GM21390 (cell line): ENCODE data around the gene ARG2.
A peak's percentile ranks its signal among the peaks of the same experiment; 100 is the strongest.

Source experiments
- ATAC-seq: cut with Tn5 transposase; IDR thresholded peaks from one replicate; pipeline ENCODE4 v1.9.1; 2021; ENCODE audit not compliant: unreplicated experiment

Gene ARG2

GRCh38 chr14:67619446-67620216, at the start of gene ARG2:
TSS of gene ARG2 (plus strand) at chr14:67619920. CDS start at chr14:67619978, 58 bp downstream.
- peak; percentile 93 for ATAC-seq

- ATAC-seq = no peak
These were observed 49.3 kb upstream of the ARG2 start for GRCh38 chr14:67570453-67570852.

DNA sequence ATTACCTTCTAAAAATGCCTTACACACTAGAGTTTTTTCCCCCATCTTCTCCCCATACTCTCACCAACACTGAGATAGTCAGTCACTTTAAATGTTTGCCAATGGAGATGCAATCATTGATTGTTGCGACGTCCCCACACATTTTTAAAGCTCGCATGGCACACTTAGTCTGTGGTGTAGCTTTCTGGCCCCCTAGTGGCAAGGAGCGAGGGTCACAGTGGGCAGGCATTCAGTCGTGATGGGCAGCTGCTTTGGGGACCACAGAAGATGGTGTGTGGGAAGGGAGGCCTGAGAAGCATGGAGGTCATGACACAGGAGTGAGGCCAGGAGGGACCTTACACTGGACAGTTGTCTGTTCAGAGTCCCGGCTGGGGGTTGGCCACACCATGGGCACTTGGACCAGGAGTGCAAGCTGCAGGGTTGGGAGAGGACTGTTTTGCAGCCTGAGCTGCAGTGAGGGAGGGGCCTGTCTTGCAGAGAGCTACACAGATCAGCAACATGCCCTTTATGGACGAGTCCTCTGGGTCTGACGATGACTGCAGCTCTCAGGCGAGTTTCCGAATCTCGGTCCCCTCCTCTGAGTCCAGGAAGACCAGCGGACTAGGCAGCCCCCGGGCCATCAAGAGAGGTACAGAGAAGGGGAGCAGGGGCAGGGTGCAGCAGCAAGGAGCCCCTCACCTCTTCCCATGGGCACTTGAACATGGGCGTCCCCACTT, 48.3 kb upstream of the ARG2 start:
- ATAC-seq = peak; percentile 55

DNA sequence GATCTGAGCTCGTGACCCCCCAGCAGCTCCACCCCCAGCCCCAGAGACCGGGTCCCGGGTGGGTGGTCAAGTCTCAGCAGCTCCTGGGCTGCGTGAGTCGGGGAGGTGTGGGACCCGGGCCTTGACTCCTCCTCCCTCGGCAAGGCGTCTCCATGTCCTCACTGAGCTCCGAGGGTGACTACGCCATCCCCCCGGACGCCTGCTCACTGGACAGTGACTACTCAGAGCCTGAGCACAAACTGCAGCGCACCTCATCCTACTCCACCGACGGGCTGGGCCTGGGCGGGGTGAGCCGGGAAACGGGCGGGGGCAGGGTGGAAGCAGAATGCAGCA, 47.8 kb upstream of the ARG2 start:
- no peak for ATAC-seq

GRCh38 chr14:67572608-67573007, 47.1 kb upstream of the ARG2 start:
- ATAC-seq = no peak

- ATAC-seq = no peak
These were observed 46.3 kb upstream of the ARG2 start for GRCh38 chr14:67573228-67574010.

- no peak for ATAC-seq
These were observed 45.6 kb upstream of the ARG2 start for GRCh38 chr14:67574156-67574555.

GRCh38 chr14:67574806-67575205, 44.9 kb upstream of the ARG2 start:
- ATAC-seq = no peak

DNA sequence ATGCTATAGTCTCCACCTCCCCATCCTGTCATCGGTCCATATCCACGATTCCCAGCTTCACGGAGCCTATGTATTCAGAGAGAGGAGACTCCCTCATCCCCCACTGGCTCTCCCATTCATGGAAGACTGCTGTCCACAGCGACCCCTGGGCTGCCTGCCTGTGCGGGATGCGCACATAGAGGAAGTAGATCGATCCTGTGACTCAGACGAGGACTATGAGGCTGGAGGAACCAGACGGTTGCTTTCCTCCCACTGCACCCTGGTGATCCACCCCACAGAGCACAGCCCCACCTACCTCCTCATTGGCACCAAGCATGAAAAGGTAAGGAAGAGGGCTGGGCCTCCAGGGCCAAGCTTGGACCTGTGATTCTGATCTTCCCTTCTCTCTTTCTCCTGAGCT, 44.0 kb upstream of the ARG2 start:
- ATAC-seq = no peak

DNA sequence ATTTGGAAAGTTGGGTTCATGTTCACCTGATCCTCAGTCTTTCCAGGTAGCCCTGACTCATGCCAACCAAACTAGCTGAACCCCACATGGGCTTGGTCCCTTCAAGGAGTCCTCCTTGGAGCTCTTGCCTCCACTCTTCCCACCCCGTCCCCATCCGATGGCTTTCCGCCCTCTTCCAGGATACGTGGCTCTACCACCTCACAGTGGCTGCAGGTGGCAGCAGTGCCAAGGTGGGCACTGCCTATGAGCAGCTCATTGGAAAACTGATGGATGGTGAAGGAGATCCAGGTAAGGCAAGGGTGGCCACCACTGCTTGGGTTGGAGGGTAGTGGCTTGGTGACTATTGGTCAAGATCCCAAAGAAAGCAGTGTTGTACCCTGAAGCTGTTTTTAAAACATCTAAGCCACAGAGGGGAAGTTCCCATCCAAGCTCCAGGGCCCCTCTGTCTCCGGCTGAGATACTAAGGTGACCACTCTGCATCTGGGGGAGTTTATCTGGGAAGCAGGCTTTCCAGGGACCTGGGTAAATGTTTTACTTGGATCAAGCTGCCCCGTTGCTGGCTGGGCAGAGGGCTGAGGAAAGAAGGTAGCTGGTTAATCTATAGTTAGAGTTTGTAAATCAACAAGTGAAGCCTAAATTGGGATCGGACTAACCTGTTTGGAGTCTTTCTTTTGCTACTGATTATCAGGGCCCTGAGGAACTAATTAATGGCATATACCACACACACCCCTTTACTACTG, 43.3 kb upstream of the ARG2 start:
- ATAC-seq = no peak

- ATAC-seq = no peak
These were observed 42.4 kb upstream of the ARG2 start for GRCh38 chr14:67577181-67577808.

DNA sequence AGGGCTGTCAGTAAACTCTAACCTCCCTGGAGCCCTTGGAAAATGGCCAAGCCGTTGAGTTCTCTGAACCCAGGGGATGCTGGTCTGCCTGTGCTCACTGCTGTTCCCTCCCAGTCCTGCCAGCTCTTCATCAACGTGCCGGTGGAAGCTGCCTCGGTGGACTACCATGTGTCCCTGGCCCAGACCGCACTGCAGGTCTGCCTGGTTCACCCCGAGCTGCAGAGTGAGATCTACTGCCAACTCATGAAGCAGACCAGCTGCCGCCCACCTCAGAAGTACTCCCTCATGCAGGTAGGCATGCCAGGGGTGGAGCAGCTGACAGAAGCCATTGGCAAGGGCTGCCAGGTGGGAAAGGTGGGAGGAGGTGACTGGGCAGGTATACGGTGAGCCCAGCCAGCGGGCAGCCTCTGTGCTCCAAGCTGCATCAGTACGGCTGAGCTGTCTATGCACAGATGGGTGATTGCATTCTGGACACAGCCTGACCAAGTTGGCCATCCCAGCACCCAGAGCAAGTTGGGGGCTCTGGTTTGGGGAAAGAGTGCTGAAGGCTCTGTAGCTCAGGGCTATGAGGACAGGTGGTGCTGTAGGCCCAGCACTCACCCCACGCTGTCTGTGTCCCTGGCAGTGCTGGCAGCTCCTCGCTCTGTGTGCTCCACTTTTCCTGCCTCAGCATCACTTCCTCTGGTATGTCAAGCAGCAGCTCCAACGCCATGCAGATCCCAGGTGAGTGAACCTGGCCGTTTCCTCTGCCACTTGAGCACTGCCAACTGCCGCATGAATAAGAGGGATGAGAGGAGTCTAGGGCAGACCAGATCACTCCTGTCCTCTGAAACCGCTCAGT, 41.6 kb upstream of the ARG2 start:
- ATAC-seq = no peak

GRCh38 chr14:67579040-67579439, 40.7 kb upstream of the ARG2 start:
- no peak for ATAC-seq

- no peak for ATAC-seq
These were observed 40.1 kb upstream of the ARG2 start for GRCh38 chr14:67579636-67580035.

DNA sequence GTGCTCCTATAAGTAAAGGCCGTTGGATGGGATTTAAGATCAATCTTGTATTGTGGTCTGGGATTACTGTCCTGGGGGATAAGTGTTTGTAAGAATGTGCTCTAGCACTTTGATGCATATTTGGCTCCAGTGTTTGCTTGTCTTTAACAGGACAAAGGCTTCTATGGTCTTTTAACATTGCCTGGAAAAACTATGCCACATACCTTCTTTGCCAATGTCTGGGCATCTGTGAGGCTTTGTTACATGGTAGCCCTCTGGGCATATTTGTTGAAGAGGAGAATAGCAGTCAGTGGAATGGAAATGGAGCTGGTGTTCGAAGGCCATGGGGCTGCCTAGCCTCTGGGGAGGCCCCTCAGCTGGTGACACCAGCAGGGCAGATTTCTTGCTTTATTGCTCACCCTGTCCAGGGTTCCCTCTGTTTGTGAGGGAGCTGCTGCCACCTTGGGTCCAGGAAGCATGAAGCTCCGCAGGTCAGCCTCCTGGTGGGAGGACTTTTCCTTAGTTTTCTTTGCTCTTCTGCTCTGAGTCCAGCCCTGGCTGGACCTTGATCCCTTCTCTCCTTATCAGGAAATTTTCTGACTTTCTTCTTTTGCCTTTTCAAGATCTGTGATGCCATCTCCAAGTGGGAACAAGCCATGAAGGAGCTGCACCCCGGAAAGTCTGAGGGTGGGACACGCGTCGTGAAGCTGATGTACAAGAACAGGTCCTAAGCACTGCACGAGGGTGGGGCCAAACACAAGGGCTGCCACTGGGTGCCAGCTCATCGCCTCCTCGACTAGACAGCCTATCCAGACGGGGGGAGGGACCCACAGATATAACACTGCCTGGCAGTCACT, 39.2 kb upstream of the ARG2 start:
- ATAC-seq = no peak

GRCh38 chr14:67581643-67582042, 38.1 kb upstream of the ARG2 start:
- no peak for ATAC-seq

GRCh38 chr14:67582061-67582460, 37.7 kb upstream of the ARG2 start:
- no peak for ATAC-seq

DNA sequence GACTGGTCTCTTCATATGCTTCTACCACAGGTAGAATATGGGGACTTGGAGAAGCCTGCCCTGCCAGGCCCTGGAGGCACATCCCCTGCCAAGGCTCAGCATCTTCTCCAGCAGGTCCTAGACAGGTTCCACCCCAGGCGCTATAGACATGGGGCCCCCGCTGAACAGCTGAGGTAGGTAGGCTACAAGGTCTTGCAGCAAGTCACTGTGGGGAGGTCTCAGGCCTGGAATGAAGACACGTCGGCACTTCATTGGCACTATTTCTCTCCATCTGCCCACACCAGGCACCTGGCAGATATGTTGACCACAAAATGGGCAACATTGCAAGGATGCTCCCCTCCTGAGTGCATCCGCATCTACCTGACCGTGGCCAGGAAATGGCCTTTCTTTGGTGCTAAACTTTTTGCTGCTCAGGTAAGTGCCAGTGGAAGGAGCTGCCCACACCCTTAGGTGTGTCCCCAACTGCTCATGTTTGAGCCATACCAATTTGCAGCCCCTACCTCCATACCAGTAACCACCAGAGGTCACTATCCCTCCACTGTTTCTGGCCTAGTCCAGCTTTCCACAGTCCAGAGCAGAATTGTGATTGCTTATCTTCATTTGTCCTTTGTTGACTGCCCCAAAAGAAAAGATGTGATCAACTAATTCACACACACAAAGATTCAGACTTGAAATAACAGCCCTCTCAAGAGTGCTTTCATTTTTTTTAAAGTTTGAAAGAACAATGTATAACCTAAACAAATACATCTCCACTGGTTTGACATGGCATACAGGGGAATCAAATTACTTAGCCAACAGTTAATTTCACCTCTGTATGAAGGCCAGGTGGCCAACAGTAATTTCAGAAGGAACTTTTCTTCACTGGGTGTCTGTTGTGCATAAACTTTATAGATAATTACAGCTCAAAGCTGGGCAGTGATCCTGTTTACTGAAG, 35.7 kb upstream of the ARG2 start:
- peak; percentile 49 for ATAC-seq
